GM13976 (cell line): ENCODE data around the gene LPP.

ENCODE experiments used
- DNase-seq: peaks from one replicate; pipeline ENCODE4 v3.0.0; 2012; ENCODE audit warnings: low spot score
- in situ Hi-C: fragments of 300-500 bp; cut with MboI; formaldehyde crosslinking; loops from one replicate; pipeline ENCODE4 v1.12.0; 2022; ENCODE audit warnings: low sequenced_read_pairs, mixed read lengths, inconsistent platforms; ENCODE audit not compliant: unreplicated experiment
- TF ChIP-seq, protein P1 (sequence below): IDR thresholded peaks from 2 replicates; pipeline ENCODE4 v1.5.1; 2012; ENCODE audit warnings: borderline replicate concordance, mild to moderate bottlenecking; ENCODE audit not compliant: insufficient read depth; ENCODE audit errors: extremely low read depth, missing control alignments, control extremely low read depth

LPP gene

DNA sequence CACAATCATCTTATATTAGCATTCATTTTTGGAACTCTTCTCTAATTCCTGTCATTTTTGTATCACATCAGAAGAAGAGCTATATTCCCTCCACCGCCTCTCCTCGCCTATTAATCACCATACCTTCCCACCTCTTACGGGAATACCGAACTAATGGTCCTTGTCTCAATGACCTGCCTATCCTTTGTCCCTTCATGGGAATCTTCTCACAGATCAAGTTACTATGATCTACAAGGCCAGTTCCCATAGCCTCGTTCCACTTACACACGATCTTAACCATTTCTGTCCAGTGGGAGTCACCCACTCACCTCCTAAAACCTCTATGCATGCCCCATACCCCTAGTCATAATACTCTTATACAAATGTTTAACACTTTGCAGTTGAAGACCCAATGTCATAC lies 675.2 kb downstream of the LPP start:
- in situ Hi-C loops = no loop called here
- no peak for DNase-seq
- TF ChIP-seq, protein P1, sequence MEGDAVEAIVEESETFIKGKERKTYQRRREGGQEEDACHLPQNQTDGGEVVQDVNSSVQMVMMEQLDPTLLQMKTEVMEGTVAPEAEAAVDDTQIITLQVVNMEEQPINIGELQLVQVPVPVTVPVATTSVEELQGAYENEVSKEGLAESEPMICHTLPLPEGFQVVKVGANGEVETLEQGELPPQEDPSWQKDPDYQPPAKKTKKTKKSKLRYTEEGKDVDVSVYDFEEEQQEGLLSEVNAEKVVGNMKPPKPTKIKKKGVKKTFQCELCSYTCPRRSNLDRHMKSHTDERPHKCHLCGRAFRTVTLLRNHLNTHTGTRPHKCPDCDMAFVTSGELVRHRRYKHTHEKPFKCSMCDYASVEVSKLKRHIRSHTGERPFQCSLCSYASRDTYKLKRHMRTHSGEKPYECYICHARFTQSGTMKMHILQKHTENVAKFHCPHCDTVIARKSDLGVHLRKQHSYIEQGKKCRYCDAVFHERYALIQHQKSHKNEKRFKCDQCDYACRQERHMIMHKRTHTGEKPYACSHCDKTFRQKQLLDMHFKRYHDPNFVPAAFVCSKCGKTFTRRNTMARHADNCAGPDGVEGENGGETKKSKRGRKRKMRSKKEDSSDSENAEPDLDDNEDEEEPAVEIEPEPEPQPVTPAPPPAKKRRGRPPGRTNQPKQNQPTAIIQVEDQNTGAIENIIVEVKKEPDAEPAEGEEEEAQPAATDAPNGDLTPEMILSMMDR = no peak

DNA sequence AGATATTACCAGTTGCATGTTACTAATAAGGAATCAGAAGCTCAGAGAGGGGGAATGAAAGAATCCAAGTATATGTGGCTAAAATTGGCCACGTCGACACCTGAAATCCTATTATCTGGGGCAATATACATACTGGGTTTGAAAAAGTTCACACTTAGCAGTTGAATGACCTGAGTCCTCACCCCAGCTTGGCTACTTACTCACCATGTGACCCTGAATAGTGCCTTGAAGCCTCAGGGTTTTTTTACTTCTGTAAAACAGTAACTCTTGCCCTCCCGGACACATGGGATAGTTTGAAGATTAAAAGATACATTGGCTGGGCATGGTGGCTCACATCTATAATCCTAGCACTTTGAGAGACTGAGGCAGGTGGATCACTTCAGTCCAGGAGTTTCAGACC lies 675.6 kb downstream of the LPP start:
- in situ Hi-C loops = no loop called here
- TF ChIP-seq, protein P1 = no peak

DNA sequence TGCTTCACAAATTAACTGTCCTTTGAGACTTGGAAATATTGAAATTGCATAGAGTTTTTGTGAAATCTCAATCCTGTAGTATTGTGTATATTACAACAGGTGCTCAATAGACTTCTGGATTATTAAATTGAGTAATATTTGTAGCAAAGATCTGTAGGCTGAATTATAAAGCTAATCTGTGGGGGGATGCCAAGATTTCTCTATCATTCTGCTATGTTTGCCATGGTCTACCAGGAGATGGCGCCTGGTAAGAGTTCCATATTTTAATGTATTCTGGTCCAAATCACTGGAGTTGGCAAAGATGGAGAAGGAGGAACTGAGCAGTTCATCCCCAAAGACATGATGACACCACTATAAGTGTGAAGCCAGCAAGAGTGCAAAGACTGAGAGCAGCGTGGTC lies 676.9 kb downstream of the LPP start:
- DNase-seq = no peak
- in situ Hi-C loops = no loop called here
- TF ChIP-seq, protein P1 = no peak

More for the DNA sequence above, 675.6 kb downstream of the LPP start:
- no peak for DNase-seq

DNA sequence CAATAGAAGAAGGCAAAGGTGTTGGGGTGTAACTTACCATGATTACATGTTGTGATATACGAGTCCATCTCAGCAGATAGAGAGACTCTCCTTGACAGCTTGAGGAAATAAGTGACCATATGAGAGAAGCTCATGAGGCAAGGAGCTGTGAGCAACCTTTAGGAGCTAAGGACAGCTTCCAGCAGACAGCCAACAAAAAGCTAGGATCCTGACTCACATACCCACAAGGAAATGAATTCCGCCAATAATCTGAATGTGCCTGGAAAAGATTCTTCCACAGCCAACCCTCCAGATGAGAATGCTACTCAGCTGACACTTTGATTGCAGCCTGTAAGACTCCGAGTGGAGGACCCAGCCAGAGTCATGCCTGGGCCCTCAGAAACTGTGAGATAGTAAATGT lies 678.2 kb downstream of the LPP start:
- TF ChIP-seq, protein P1 = no peak
- DNase-seq = no peak

DNA sequence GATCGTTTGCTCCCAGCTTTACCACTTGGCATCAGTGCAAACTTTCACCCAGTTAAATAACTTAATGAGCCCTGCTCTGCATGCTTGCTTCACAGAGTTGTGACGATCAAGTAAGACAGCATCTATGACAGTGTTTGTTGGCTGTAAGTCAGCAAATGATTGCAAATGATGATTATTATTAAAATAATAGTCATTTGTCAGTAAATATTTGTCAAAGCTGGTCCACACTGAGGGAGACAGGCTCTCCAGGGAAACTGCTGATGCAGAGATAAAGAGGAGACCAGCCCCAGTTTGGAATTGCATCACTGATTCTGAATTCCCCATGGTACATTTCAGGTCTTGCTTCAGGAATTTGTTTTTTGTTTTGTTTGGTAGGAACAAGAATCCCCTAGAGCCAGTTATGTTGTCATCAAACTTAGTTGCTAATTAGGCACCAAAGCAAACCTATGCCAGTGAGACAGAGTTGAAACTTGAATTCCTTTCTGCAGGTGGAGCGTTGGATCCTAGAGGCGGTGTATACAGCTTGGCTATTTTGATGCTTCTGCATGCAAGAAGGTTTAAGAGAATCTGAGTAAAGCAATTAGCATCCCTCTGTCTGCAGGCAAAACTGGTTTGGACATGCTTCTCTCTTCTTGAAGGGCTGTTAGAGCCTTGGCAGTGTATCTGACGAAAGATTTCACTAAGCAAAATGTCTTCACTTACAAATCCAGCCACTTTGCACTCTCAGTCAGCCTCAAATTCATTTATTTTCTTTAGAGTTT lies 679.2 kb downstream of the LPP start:
- TF ChIP-seq, protein P1 = no peak
- no peak for DNase-seq
- in situ Hi-C loops = no loop called here

More for the DNA sequence above, 678.2 kb downstream of the LPP start:
- in situ Hi-C loops = no loop called here

DNA sequence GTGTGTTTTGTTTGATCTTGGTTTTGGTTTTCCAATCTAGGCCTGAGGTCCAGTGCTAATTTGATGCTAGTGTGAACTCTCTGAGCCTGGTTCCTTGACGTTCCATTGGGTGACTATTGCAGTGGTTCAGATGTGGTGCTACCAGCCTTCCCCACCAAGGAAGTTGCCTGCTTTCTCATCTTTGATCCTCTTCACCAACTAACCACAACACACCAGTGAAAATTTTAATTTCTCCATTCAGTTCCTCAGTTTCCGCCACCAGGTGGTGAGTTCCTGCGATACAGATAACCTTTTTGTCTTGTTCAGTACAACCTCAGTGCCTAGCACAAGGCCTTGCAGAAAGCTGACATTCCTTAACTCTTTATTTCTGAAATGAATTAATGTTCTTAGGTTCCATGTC lies 680.4 kb downstream of the LPP start:
- no peak for DNase-seq
- in situ Hi-C loops = no loop called here
- TF ChIP-seq, protein P1 = no peak
